ENCODE data around the gene NSUN5.
"Not testable (repeated sequence)": the region's sequence is repeated elsewhere in the genome, so short reads cannot be mapped to it uniquely, and the experiment has no call there.

NSUN5 gene

GRCh38 chr7:73340514-73340913 is 31.9 kb upstream of the NSUN5 start:
- TF ChIP-seq CTCF (conservative IDR thresholded peaks at IDR 0.05): no peak
- H3K27ac ChIP-seq: no peak overlapping the region

- H3K27ac ChIP-seq: no peak overlapping the region
- TF ChIP-seq CTCF (conservative IDR thresholded peaks at IDR 0.05): no peak
These were observed 29.7 kb upstream of the NSUN5 start for GRCh38 chr7:73338321-73338720.

GRCh38 chr7:73332447-73332846 is 23.8 kb upstream of the NSUN5 start:
- no peak overlapping the region for H3K27ac ChIP-seq

GRCh38 chr7:73330772-73331171 is 22.1 kb upstream of the NSUN5 start:
- TF ChIP-seq CTCF (conservative IDR thresholded peaks at IDR 0.05): no peak
- H3K27ac ChIP-seq: no peak overlapping the region

More at GRCh38 chr7:73332447-73332846, 23.8 kb upstream of the NSUN5 start:
- no peak for TF ChIP-seq CTCF (conservative IDR thresholded peaks at IDR 0.05)

GRCh38 chr7:73329861-73330581 is 21.4 kb upstream of the NSUN5 start:
- TF ChIP-seq CTCF (conservative IDR thresholded peaks at IDR 0.05): no peak
- H3K27ac ChIP-seq: no peak overlapping the region

GRCh38 chr7:73328696-73329095 is 20.1 kb upstream of the NSUN5 start:
- no peak overlapping the region for H3K27ac ChIP-seq
- no peak for TF ChIP-seq CTCF (conservative IDR thresholded peaks at IDR 0.05)

- not testable (repeated sequence) for H3K27ac ChIP-seq
These were observed 19.3 kb upstream of the NSUN5 start, which contains the start of the genes FKBP6 and TRIM50 for GRCh38 chr7:73327922-73328321. Gene FKBP6 (plus strand): TSS chr7:73328161. CDS start chr7:73328429, 268 bp downstream. Gene TRIM50 (minus strand): TSS chr7:73328082. CDS start chr7:73324787, 3,295 bp downstream.

- not testable (repeated sequence) for H3K27ac ChIP-seq
These were observed 18.8 kb upstream of the NSUN5 start for GRCh38 chr7:73327449-73327848.

GRCh38 chr7:73325424-73325823 is 16.8 kb upstream of the NSUN5 start:
- H3K27ac ChIP-seq: not testable (repeated sequence)

Measured in VCaP (cell line).